Sciatic nerve (tissue), 2 donors: ENCODE measurements around the gene TBRG4. TPM values are rescaled to one million over a fixed set of nuclear protein-coding genes. Genes with fewer than 3 reads are reported as not detected.
"Not testable (repeated sequence)": the region's sequence is repeated elsewhere in the genome, so short reads cannot be mapped to it uniquely, and the experiment has no call there.

Experiments
- ATAC-seq: fragments of 200-7000 bp; cut with Tn5 transposase; one replicate; pipeline ENCODE4 v1.9.1; 2020; ENCODE audit warnings: mild to moderate bottlenecking, moderate library complexity
- DNase-seq: peaks from one replicate; pipeline ENCODE4 v3.0.0-alpha.2; 2020; ENCODE audit warnings: low spot score
- intact Hi-C: fragments of 100-400 bp; cut with DNase I; formaldehyde crosslinking; loops from one replicate; pipeline ENCODE4 v1.14.2; 2022
- total RNA-seq: library from RNA; stranded (reverse); fragmentation: NEBNext Ultra II Directional; extraction: Animal tissue kit (Norgen Biotek cat#: 25700); gene quantifications from one replicate; pipeline ENCODE4 v1.2.1, GENCODE V29; 2021
- donor health status: DM: no; HTN: no; CAD: no.
- donor health status: DM: no; HTN: no; CAD: no.

The TBRG4 gene
- total RNA-seq, result 39.5 TPM

DNA sequence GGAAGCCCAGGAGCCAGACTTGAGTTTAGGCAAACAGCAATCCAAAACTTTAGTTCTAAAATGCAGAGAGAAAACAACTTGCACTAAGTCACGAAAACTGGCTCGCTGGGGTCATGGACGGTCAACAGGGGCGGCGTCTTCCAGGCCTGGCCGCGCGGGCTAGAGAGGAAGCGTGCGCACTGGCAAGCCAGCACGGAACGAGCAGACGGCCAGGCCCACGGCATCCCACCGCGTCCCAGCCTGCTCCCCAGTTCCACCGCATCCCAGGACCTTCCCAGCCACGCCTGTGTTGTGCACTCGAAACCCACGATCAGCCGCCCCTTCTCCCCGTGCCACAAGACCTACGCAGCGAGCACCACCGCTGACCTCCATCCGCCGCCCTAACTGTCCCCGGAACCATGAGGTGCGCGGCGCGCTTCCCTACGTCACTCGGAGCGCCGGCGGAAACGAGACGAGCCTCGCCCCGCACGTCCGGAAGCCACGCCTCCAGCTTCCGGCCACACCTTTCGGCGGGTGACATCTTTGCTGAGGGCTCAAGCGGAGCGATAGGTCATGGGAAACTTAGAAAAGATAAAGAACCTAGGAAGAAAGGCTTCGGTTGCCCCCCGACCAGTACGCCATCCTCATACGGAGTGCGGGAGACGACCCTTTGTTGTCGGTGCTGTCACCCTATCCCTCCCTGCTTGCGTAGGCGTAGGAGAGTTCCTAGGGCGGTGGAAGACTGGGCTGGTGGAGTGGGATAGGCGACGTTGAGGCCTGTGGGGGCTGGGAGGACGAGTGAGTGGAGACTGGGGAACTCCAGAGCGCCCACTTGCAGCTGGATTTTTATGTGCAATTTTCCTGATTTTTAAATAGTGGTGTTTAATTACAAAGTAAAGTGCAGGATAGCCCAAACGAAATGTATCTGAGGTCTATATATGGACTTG is at the start of gene TBRG4:
Gene TBRG4, minus strand, starts transcription at position 400 of the 926 bp plus-strand sequence. CDS start 2,460 bp downstream, outside the sequence.
- peak; percentile 96 for DNase-seq
- ATAC-seq, result peak; percentile 99
- intact Hi-C loops, result no loop called here

DNA sequence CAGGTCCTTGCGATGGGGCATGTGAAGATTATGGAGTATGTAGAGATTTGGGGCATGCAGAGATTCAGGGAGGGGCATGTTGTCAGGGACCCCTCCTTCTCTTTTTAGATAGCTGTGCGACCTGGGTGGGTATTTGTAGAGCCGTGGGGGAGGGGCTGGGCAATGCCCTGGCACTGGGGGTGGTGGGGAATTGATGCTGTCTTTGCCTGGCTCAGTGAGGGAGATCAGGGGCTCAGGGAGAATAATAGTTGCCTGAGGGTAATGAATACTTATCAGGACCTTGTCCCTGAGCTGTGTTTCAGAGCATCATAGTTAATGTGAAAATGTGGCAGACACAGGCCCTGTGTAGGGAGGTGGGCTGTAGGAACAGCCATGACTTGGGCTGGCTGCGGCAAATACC is 49.6 kb upstream of the TBRG4 start:
- DNase-seq, result no peak
- intact Hi-C loops, result no loop called here
- ATAC-seq, result no peak

DNA sequence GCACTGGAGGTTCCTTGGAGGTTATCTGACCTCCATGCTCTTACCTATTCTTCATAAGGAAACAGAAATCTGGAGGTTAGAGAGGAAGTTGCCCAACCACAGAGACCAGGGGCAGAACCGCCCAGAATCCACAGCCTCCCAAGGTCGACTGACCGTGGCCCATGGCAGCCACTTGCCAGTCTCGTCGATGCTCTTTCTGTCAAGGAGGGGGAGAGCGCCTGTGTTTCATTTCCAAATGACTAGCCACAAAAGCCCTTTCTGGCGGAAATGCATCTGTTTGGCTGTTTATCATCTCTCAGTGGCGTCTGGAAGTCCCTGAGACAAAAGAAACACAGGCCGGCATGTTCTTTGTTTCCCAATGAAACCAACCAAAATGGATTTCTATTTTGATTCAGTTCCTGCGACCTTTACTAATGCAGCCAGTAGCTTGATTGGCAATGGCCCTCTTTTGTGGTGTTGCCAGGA is 49.0 kb upstream of the TBRG4 start:
- no peak for DNase-seq
- intact Hi-C loops, result no loop called here
- no peak for ATAC-seq

DNA sequence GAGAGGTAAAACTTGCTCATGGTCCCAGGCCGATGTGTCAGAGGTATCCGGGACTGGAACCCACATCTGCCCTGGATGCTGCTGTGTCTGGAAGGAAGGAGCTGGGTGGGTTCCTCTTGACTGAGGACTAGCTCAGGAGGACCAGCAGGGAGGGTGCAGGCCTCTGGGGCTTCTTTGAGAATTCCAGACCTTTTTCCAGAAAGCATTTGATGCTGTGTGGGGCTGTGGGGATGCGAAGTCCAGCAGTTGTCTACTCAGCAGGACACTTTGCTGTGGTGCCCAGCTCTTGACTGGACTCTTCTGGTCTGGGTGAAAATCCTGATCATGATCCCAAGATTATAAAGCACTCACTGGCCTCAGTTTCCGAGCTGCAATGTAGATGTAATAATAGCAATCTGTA is 47.8 kb upstream of the TBRG4 start:
- no peak for DNase-seq
- intact Hi-C loops, result no loop called here
- no peak for ATAC-seq

DNA sequence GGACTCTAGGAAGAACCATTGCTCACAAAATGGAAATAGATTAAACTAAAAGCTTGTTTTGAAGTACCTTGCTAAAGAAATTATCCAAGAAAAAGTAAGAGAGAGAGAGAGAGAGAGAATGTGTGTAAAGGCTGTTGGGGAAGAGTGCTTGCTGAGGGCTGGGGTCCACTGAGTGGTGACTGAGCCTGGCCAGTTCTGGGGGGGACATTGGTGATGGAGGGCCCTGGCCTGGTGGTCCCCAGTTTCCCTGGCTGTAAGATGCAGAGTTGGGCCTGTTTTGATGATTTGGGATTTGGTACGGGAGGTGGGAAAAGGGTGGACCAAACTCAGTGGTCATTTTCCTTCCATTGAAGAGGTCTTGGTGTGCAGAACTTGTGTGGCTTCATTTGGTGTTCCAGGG is 47.0 kb upstream of the TBRG4 start:
- DNase-seq, result no peak
- intact Hi-C loops, result no loop called here
- no peak for ATAC-seq

DNA sequence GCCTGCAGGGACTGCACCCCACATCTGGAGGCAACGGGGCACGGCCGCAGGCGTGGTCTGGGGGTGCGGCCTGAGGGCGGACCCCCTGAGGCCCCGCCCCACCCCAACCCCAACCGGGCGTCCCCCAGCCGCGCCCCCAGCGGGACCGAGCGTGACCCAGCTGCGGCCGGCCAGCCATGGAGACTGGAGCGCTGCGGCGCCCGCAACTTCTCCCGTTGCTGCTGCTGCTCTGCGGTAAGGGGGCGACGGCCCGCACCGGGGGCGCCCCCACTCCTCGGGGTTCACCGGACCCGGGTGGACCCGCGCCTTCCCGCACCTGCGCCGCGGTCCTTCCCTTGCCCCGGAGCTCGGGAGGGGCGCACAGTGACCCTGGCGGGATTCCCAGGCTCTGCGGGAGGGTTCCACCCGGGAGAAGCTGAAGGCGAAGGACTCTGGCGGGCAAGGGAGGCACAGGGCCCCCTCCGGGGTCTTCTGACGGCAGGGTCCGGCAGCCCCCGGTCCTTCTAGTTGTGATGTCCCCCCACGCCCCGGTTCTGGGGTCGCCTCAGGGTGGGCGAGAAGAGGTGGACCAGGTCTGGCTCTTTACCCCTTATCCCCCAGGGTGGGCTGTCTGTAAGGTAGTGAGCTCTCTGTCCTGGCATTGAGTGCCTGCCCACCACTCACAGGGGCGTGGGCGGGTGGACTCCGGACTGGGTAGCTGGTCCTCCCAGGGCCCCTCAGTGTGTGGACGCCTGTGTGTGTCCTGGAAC is 46.3 kb upstream of the TBRG4 start, which contains the start of gene RAMP3:
Gene RAMP3, plus strand, starts transcription at position 139 of the 749 bp plus-strand sequence. Its CDS starts 38 bp downstream, at position 177.
- ATAC-seq, result no peak
- DNase-seq, result no peak
- intact Hi-C loops, result loop anchor here (1.0 kb wide), 1 partner anchor 104 kb away; no protein-coding TSS in a partner anchor

DNA sequence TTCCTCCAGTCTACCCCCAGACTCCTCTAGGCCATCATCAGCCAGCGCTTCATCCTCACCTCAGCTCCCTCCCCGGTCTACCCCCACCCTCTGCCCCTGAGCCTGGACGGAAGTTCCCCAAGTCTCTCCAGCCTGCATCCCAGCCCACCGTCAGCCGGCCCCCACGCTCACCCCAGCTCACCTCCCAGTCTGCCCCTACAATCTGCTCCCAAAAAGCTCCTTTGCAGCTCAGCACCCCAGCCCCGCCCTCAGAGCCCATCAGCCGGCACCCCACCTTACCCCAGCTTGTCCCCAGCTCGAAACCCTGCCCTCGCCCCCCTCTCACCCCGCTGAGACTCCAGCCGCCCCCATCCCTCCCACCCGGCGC is 45.8 kb upstream of the TBRG4 start:
- intact Hi-C loops, result loop anchor here (1.0 kb wide), 1 partner anchor 105 kb away; no protein-coding TSS in a partner anchor
- DNase-seq (no peak), ATAC-seq (no peak)

DNA sequence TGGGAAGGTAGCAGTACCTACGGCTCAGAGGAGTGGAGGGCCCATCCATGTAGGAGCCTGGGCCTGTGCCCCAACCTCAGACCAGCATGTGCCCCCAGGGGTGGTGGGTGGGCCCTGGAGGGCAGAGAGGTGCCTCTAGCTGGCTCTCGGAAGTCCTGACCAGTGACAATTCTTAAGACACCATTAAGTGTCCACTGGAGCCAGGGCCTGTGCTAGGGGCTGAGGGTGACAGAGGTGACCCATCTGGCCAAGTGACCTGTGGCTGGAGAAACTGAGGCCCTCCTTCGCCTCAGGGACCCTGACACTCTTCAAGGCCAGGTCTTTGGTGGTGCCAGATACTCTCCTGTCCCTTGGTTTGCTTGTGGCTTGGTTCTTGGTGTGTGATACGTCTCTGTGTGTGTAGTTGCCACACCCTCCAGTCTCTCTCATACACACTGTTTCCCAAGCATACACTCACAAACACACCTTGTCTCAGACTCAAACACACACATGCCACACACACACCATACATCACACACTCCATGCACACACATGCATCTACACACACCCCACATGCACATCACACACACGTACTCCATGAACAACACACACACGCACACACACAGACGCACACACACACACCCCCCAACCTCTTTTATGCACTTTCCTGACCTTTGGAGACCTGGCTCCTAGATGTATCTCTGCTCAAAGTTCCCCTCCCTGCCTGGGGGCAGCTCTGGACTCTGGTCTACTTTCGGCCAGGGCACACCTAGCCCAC is 45.2 kb upstream of the TBRG4 start:
- intact Hi-C loops, result loop anchor here (1.0 kb wide), 1 partner anchor 106 kb away; no protein-coding TSS in a partner anchor
- DNase-seq (no peak), ATAC-seq (no peak)

DNA sequence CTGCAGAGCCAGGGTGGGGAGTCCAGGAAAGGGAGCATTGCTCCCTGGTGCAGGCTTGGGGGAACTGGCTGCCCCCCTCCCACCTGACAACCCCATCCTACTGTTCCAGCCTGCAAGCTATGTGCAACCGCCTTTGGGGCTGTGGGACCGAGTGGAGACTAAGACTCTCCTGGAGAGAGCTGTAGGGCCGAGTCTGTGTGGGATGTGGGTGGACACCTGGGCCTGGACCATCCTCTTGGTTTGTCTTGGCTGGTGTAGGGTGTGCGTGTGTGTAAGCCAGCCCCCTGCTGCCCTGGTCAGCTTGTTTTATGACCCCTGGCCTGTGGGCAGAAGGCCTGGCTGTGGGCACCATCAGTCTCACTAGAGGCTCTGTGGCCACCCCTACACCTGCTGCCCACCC is 44.4 kb upstream of the TBRG4 start:
- DNase-seq (no peak), ATAC-seq (no peak)
- intact Hi-C loops, result no loop called here

DNA sequence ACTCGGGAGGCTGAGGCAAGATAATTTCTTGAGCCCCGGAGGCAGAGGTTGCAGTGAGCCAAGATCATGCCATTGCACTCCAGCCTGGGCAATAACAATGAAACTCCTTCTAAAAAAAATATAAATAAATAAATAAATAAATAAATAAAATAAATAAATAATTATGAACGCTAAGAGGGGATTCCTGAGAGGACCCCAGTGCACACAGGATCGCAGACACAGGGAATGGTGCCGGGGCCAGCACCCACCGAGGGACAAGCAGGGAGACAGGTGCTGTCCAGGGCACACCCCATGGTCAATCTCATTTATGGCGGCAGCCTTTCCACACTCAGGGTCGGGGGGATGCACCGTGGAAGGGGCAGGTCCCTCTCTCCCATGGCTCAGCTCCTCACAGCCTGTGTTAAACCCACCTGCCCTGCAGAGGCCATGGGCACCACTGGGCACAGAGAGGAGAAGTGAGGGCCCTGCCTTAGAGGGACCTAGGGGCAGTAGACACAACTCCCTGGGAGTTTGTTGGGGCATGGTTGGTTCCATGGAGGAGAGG is 43.9 kb upstream of the TBRG4 start:
- DNase-seq (no peak), ATAC-seq (no peak)
- intact Hi-C loops, result no loop called here

DNA sequence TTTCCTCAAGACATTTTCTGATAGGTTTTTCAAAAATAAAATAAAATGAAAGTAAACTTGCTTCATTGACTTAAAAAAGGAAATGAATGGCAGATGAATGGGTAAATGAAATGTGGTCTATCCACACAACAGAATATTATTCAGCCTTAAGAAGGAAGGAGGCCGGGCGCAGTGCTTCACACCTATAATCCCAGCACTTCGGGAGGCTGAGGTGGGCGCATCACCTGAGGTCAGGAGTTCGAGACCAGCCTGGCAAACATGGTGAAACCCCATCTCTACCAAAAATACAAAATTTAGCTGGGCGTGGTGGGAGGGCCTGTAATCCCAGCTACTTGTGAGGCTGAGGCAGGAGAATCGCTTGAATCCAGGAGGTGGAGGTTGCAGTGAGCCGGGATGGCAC is 42.4 kb upstream of the TBRG4 start:
- DNase-seq, ATAC-seq, intact Hi-C loops: not testable (repeated sequence)

DNA sequence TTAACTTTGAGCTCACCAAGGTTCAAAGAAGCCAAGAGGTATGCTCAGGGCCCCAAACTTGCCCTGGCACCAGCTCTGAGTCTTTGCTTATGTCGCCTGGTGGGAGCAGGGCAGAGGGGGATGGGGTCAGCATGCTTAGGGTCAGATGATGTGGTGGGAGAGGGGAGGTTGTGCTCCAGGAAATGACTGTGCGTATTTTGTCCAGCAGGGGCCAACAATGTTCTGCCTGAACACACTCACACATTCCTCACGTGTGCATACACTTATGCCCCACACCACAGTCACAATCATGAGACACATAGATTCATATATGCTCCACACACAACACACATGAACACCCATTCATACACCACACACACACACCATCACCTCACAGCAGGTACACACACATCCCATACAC is 41.7 kb upstream of the TBRG4 start:
- intact Hi-C loops, result no loop called here
- DNase-seq (no peak), ATAC-seq (no peak)

DNA sequence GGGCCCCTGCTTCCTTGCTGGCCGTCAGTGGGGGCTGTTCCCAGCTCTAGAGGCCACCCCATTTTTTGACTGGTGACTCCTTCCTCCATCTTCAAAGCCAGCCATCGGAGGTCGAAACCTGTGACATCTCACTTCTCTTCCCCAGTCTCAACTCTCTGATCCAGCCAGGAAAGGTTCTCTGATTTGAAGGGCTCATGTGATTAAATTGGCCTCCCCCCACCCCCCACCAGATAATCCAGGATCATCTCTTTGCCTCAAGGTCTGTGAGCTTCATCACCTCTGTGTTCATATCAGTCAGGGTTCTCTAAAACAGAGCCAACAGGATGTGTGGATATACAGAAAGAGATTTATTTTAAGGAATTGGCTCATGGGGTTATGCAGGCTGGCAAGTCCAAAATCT is 40.5 kb upstream of the TBRG4 start:
- no peak for DNase-seq
- no peak for ATAC-seq
- intact Hi-C loops, result no loop called here

DNA sequence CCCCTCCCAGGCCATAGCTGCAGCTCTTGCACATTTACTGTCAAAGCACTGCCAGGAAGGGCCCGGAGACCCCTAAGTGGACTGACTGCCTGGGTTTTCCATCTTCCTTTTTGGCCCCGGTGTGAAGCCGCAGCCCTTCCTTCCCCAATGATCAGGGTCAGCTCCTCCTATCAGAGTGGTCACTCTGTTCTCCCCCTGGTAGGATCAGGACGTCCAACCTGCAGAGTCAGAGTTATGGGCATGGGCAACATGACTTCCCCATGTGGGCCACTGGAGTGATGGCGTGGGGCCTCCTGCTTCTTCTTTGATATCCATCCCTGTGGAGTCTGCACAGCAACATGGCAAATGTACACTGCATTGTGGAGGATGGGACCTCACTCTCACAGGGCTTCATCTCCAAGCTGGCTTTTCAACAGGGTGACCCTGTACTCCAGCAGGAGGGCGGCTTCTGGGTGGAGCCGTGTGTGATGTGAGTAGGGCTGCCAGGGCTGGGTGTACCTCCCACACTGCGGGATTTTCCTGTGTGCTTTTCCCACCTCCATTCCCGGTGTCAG is 39.7 kb upstream of the TBRG4 start:
- ATAC-seq (no peak), DNase-seq (peak; percentile 33)
- intact Hi-C loops, result no loop called here

DNA sequence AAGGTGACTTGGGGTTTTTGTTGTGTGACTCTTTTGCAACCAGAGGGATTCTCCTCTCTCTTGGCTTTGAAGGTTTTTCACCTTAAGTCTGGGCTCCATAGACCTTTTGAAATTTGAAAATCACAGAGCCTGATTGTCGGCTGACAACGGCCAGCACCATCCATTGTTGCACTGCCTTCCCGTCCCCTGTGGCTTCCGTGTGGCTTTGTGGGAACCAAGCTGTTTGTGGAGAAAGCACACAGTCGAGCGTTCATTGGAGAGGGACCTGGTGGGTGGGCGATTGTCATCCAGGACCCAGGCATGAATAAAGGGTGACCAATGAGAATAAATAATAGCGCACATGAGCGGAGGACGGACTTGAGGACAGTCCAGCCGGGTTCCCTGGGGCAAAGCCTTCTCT is 38.7 kb upstream of the TBRG4 start:
- peak; percentile 39 for DNase-seq
- ATAC-seq, result no peak
- intact Hi-C loops, result no loop called here

DNA sequence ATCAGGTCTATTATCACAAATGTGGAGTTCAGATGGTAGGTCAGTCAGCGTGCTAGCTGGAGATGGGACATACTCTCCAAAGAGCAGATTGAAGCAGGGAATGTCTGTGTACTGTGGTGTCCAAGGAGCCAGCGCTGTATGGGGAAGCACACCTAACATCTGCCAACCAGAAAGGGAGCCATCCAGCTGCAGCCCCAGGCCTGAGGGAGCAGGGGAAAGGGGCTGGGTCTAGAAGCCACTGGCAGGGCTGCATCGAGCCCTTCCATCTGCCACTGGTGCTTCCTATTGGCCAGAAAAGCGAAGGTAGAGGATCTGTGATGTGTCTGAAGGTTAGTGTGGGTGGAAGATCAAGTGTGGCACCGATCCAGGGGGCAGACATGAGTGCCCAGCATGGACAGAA is 38.1 kb upstream of the TBRG4 start:
- intact Hi-C loops, result no loop called here
- DNase-seq, result no peak

DNA sequence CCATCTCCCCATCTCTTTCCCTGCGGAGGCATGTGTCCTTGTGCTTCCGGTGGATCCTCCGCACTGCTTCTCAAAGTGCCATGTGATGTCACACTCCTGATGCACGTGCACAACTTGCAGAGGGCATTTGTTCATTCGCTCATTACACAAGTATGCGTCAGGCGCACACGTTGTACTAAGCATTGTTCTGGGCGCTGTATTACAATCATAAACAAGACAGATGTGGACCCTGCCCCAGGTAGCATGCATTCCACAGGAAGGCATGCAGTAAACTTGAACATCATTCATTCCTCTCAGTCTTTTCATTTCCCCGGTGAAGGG is 37.1 kb upstream of the TBRG4 start:
- intact Hi-C loops, result no loop called here
- ATAC-seq, result no peak
- DNase-seq, result no peak

More for the DNA sequence above, 38.1 kb upstream of the TBRG4 start:
- ATAC-seq, result no peak

DNA sequence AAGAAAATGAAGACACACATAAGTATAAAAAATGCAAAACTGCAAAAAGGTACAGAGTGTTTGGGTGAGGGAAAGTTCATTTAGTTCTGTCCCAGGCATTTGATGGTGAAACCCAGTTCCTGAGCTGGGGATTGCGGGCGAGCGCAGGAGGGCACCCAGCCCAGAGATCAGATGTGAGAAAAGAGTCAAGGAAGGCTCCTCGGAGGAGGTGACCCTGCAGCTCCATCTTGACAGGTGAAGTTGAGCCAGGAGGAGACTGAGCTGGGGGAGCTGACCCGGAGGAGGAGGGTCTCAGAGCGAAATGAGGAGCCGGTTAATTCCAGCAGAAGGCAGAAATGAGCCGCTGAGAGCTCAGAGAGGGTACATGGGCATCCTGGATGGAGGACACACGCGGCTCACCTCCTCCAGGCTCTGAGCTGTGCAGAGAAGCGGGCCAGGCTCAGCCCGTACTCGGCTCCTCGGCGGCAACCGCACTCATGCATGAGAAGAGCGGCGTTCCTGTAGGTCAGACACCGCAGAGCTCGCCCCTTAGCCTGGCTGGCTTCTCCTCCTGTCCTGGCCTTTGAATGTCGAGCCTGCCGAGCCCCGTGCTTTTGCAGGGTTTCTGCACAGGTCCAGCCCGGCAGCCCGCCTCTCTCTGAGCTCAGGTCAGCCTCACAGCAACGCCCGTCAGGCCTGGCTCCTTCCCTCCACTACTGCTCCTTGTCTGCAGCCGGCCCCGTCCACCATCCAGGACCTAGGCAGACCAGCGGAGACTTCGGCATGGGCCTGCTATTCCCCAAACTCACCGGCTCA is 36.6 kb upstream of the TBRG4 start:
- DNase-seq, result peak; percentile 51
- ATAC-seq, result no peak
- intact Hi-C loops, result no loop called here
